ENCODE data around the gene ZFP3.
"Not testable (repeated sequence)": the region's sequence is repeated elsewhere in the genome, so short reads cannot be mapped to it uniquely, and the experiment has no call there.

ZFP3 gene

DNA sequence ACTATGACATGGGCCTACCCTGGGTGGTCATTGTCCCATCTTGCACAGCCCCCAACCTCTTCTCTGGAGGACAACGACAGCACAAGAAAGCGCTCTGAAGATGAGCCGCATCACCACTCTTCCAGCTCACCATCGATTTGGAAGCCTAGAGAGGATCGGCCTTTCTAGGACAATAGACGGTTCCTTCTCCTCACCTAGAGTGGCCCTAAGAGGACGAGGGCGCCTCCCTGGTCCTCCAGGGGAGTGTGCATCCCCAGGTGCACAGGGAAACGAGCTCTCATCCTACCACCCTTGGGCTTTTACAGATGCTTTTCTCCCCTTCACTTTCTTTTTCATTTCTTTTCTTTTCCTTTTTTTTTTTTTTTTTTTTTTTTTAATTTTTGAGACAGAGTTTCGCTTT lies 22.7 kb upstream of the ZFP3 start:
- Histone ChIP-seq H3K4me2 (ENCODE audit: low read length) (no peak overlapping the region), H3K79me2 (no peaks in the 10 kb centered on the region)

DNA sequence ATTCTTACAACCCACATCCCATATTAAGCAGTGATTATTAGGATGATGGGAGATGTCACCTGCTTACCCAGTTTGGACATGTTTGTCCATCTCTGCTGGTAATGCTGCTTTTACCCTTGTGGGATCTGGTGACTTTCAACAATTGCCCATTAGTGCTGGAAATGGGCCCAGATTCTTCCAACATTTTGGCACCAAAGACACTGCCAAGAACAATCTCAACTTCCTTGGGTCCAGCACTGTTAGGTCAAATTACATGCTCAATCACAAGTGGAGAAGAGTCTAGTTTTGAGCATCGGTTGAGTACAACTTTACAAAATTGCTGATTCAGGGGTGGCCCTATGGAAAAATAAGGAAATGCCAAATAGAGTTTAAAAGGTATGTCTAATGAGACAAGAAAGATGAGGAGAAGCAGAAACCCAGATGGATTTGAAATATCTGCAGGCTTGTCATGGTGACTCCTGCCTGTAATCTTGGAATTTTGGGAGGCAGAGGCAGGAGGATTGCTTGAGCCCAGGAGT lies 13.0 kb upstream of the ZFP3 start:
- no peaks in the 10 kb centered on the region for H3K36me3 ChIP-seq (ENCODE audit: control insufficient read depth, insufficient read depth, low read length)
- H3K27ac ChIP-seq, result no peak overlapping the region
- no peak overlapping the region for H3K4me3 ChIP-seq (ENCODE audit: low read depth, low read length)
- H3K27me3 ChIP-seq (ENCODE audit: control insufficient read depth, insufficient read depth, low read length), result no peaks in the 10 kb centered on the region
- TF ChIP-seq, protein P1, sequence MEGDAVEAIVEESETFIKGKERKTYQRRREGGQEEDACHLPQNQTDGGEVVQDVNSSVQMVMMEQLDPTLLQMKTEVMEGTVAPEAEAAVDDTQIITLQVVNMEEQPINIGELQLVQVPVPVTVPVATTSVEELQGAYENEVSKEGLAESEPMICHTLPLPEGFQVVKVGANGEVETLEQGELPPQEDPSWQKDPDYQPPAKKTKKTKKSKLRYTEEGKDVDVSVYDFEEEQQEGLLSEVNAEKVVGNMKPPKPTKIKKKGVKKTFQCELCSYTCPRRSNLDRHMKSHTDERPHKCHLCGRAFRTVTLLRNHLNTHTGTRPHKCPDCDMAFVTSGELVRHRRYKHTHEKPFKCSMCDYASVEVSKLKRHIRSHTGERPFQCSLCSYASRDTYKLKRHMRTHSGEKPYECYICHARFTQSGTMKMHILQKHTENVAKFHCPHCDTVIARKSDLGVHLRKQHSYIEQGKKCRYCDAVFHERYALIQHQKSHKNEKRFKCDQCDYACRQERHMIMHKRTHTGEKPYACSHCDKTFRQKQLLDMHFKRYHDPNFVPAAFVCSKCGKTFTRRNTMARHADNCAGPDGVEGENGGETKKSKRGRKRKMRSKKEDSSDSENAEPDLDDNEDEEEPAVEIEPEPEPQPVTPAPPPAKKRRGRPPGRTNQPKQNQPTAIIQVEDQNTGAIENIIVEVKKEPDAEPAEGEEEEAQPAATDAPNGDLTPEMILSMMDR (IDR thresholded peaks at IDR 0.05), result no peak
- no peaks in the 10 kb centered on the region for H3K9me3 ChIP-seq (ENCODE audit: control insufficient read depth, low read length)
- H3K9ac ChIP-seq, result no peak overlapping the region
- H3K4me2 ChIP-seq (ENCODE audit: low read length), result no peak overlapping the region
- no peaks in the 10 kb centered on the region for H3K79me2 ChIP-seq
- no peaks in the 10 kb centered on the region for H3K4me1 ChIP-seq
- no peak overlapping the region for H2AFZ ChIP-seq

More for the DNA sequence above, 22.7 kb upstream of the ZFP3 start:
- no peaks in the 10 kb centered on the region for H3K4me1 ChIP-seq
- H3K27me3 ChIP-seq (ENCODE audit: control insufficient read depth, insufficient read depth, low read length), result no peaks in the 10 kb centered on the region
- no peaks in the 10 kb centered on the region for H3K36me3 ChIP-seq (ENCODE audit: control insufficient read depth, insufficient read depth, low read length)
- no peak overlapping the region for H3K27ac ChIP-seq
- no peak overlapping the region for H3K9ac ChIP-seq
- H3K4me3 ChIP-seq (ENCODE audit: low read depth, low read length), result no peak overlapping the region
- no peaks in the 10 kb centered on the region for H3K9me3 ChIP-seq (ENCODE audit: control insufficient read depth, low read length)
- TF ChIP-seq, protein P1 (IDR thresholded peaks at IDR 0.05), result no peak
- no peak overlapping the region for H2AFZ ChIP-seq

DNA sequence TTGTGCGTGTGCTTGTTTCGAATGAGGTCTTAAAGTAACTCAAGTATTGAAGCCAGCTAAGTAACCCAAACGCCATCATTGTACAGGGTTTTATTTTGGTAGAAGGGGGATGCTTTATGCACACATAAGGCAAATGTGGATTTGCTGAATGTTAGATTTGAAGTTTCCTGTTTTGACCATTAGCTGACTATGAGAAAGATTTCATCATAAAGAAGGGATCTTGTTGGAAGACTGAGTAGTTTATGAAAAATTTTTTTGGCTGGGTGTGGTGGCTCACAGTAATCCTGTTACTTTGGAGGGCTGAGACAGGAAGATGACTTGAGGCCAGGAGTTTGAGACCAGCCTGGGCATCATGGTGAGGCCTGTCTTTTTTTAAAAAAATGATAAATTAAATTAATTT lies 10.0 kb upstream of the ZFP3 start:
- Histone ChIP-seq H3K4me3 (ENCODE audit: low read depth, low read length) (no peak overlapping the region), H3K9me3 (ENCODE audit: control insufficient read depth, low read length) (no peaks in the 10 kb centered on the region), H2AFZ (no peak overlapping the region), H3K36me3 (ENCODE audit: control insufficient read depth, insufficient read depth, low read length) (no peaks in the 10 kb centered on the region), H3K9ac (no peak overlapping the region), H3K27ac (no peak overlapping the region), H3K4me2 (ENCODE audit: low read length) (no peak overlapping the region), H3K27me3 (ENCODE audit: control insufficient read depth, insufficient read depth, low read length) (no peaks in the 10 kb centered on the region), H3K79me2 (no peaks in the 10 kb centered on the region), H3K4me1 (no peaks in the 10 kb centered on the region)
- TF ChIP-seq, protein P1 (IDR thresholded peaks at IDR 0.05), result no peak

DNA sequence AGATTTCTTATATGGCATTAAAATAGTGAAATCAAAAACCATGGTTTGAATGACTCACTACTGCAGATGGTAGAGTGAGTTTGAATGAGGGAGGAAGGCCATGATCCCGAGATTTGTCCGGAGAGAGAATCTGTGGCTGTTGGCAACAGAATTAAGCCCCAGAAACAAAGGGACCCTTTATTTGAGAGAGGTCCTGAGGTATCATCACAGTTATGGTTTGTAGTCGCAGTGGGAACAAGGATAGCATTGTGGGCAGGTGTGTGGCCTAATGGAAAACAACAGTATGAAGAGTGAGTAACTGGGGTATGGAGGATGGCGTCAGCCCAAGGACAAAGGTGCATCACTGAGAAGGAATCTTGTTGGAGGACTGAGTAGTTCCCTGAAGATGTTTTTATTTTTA lies 8.5 kb upstream of the ZFP3 start:
- Histone ChIP-seq H3K9me3 (ENCODE audit: control insufficient read depth, low read length) (no peaks in the 10 kb centered on the region), H3K27ac (no peak overlapping the region), H3K4me1 (no peaks in the 10 kb centered on the region), H3K9ac (no peak overlapping the region), H2AFZ (no peak overlapping the region), H3K79me2 (no peaks in the 10 kb centered on the region), H3K36me3 (ENCODE audit: control insufficient read depth, insufficient read depth, low read length) (no peaks in the 10 kb centered on the region), H3K27me3 (ENCODE audit: control insufficient read depth, insufficient read depth, low read length) (no peaks in the 10 kb centered on the region), H3K4me2 (ENCODE audit: low read length) (no peak overlapping the region), H3K4me3 (ENCODE audit: low read depth, low read length) (no peak overlapping the region)
- TF ChIP-seq, protein P1 (IDR thresholded peaks at IDR 0.05), result no peak

DNA sequence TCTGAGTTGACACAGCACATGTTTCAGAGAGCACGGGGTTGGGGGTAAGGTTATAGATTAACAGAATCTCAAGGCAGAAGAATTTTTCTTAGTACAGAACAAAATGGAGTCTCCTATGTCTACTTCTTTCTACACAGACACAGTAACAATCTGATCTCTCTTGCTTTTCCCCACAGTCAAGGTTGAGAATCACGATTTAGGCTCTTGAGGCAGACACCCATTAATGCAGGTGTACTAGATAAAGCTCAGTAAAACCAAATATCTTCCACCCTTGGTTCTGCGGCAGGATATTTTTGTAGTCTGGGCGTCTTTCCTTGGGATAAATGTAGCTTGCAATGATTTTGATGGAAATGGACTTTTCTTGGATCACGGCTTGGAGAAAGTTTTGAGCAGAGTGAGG lies 2.8 kb upstream of the ZFP3 start:
- H2AFZ ChIP-seq; H3K4me2 ChIP-seq (ENCODE audit: low read length); H3K4me3 ChIP-seq (ENCODE audit: low read depth, low read length); H3K36me3 ChIP-seq (ENCODE audit: control insufficient read depth, insufficient read depth, low read length); H3K4me1 ChIP-seq; H3K27me3 ChIP-seq (ENCODE audit: control insufficient read depth, insufficient read depth, low read length); H3K27ac ChIP-seq; H3K79me2 ChIP-seq; H3K9ac ChIP-seq; H3K9me3 ChIP-seq (ENCODE audit: control insufficient read depth, low read length): not testable (repeated sequence)

DNA sequence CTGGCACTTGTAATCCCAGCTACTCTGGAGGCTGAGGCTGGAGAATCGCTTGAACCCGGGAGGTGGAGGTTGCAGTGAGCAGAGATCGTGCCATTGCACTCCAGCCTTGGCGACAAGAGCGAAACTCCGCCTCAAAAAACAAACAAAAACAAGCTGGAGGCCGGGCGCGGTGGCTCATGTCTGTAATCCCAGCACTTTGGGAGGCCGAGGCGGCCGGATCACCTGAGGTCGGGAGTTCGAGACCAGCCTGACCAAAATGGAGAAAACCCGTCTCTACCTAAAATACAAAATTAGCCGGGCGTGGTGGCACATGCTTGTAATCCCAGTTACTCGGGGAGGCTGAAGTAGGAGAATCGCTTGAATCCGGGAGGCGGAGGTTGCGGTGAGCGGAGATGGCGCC lies 992 bp upstream of the ZFP3 start:
- H3K9me3 ChIP-seq (ENCODE audit: control insufficient read depth, low read length); H3K79me2 ChIP-seq; H3K27ac ChIP-seq; H3K27me3 ChIP-seq (ENCODE audit: control insufficient read depth, insufficient read depth, low read length); H3K36me3 ChIP-seq (ENCODE audit: control insufficient read depth, insufficient read depth, low read length); H3K9ac ChIP-seq; H3K4me1 ChIP-seq: not testable (repeated sequence)
- H3K4me2 ChIP-seq (ENCODE audit: low read length), result peak overlapping the region; percentile 85
- H2AFZ ChIP-seq, result peak overlapping the region; percentile 100
- H3K4me3 ChIP-seq (ENCODE audit: low read depth, low read length), result peak overlapping the region; percentile 99

Measured in parathyroid adenoma (tissue), 2 donors.